Fibroblast of mammary gland (primary cell): Measurements from ENCODE around the gene HAO1.
A peak's percentile ranks its signal among the peaks of the same experiment; 100 is the strongest.

Source experiments
- DNase-seq: peaks from one replicate; pipeline ENCODE4 v3.0.0-alpha.2; 2010; ENCODE audit warnings: low read depth
- H3K4me3 ChIP-seq: 2 replicates; pipeline ENCODE4 v1.5.1; 2011; ENCODE audit warnings: low read depth, mild to moderate bottlenecking, low read length, moderate library complexity; ENCODE audit not compliant: control insufficient read depth
- CTCF ChIP-seq: conservative IDR thresholded peaks from 2 replicates; pipeline ENCODE4 v1.5.1; 2011; ENCODE audit warnings: low read depth, low read length, inconsistent platforms; ENCODE audit not compliant: control insufficient read depth, insufficient read depth

Gene HAO1

GRCh38 chr20:7881551-7881950 is 58.7 kb downstream of the HAO1 start:
- no peak overlapping the region for H3K4me3 ChIP-seq
- TF ChIP-seq CTCF = no peak
- DNase-seq = no peak

- no peak for DNase-seq
- no peak overlapping the region for H3K4me3 ChIP-seq
- no peak for TF ChIP-seq CTCF
Observed at GRCh38 chr20:7879883-7880282, 60.4 kb downstream of the HAO1 start.

GRCh38 chr20:7868108-7868507 is 72.2 kb downstream of the HAO1 start:
- no peak overlapping the region for H3K4me3 ChIP-seq
- no peak for TF ChIP-seq CTCF
- no peak for DNase-seq

GRCh38 chr20:7866285-7866684 is 74.0 kb downstream of the HAO1 start:
- TF ChIP-seq CTCF = no peak
- DNase-seq = no peak
- H3K4me3 ChIP-seq = no peak overlapping the region

GRCh38 chr20:7859356-7859802 is 80.9 kb downstream of the HAO1 start:
- DNase-seq = peak; percentile 79
- no peak overlapping the region for H3K4me3 ChIP-seq
- TF ChIP-seq CTCF = peak; percentile 74

- DNase-seq = no peak
- H3K4me3 ChIP-seq = no peak overlapping the region
- no peak for TF ChIP-seq CTCF
Observed at GRCh38 chr20:7858734-7859250, 81.5 kb downstream of the HAO1 start.

- TF ChIP-seq CTCF = no peak
- no peak overlapping the region for H3K4me3 ChIP-seq
- peak; percentile 76 for DNase-seq
Observed at GRCh38 chr20:7856756-7857155, 83.5 kb downstream of the HAO1 start.
